Panc1 (cell line): ENCODE results near the gene NRROS.

Experiments used
- POLR2AphosphoS5 ChIP-seq: IDR thresholded peaks from 2 replicates; pipeline ENCODE4 v1.6.1; 2012; ENCODE audit warnings: mild to moderate bottlenecking, low read depth, low read length, moderate library complexity
- SIN3A ChIP-seq: IDR thresholded peaks from 2 replicates; pipeline ENCODE4 v1.6.1; 2012; ENCODE audit warnings: low read depth, mild to moderate bottlenecking, low read length, moderate library complexity, borderline replicate concordance; ENCODE audit not compliant: insufficient read depth
- TCF7L2 ChIP-seq: IDR thresholded peaks from 2 replicates; pipeline ENCODE4 v1.6.1; 2011; ENCODE audit warnings: mild to moderate bottlenecking, low read depth, low read length, inconsistent platforms
- TF ChIP-seq, protein P1 (sequence below), 2 experiments: IDR thresholded peaks; 2 replicates each; pipeline ENCODE4 v1.6.1; 2011 to 2012; ENCODE audit warnings: low read depth in 2 of 2, control low read depth in 1 of 2, low read length in 1 of 2, mild to moderate bottlenecking in 1 of 2, moderate library complexity in 1 of 2; ENCODE audit not compliant: insufficient read depth in 1 of 2
- TF ChIP-seq, protein P2 (sequence below): fragments of 450-650 bp; IDR thresholded peaks from 2 replicates; pipeline ENCODE4 v1.5.1; 2017; ENCODE audit warnings: mild to moderate bottlenecking

DNA sequence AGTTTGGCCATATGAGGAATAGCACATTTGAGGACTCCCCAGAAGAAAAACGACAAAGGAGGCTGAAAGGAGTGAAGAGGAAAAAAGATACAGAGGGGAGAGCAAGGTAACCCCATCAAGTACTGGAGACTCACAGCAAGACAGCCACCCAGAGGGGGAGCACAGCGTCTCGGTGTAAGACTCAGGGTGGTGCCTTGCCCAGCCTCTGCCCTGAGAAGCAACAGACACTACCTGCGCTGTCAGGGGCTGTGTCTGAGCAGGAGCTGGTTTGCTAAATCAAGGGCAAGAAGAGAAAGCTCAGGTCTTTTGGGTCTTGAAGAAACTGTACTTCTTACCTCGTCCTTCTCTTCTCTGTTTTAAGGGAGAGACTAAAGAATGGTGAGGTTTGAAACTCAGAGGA is 43.1 kb upstream of the NRROS start:
- TF ChIP-seq, protein P1, sequence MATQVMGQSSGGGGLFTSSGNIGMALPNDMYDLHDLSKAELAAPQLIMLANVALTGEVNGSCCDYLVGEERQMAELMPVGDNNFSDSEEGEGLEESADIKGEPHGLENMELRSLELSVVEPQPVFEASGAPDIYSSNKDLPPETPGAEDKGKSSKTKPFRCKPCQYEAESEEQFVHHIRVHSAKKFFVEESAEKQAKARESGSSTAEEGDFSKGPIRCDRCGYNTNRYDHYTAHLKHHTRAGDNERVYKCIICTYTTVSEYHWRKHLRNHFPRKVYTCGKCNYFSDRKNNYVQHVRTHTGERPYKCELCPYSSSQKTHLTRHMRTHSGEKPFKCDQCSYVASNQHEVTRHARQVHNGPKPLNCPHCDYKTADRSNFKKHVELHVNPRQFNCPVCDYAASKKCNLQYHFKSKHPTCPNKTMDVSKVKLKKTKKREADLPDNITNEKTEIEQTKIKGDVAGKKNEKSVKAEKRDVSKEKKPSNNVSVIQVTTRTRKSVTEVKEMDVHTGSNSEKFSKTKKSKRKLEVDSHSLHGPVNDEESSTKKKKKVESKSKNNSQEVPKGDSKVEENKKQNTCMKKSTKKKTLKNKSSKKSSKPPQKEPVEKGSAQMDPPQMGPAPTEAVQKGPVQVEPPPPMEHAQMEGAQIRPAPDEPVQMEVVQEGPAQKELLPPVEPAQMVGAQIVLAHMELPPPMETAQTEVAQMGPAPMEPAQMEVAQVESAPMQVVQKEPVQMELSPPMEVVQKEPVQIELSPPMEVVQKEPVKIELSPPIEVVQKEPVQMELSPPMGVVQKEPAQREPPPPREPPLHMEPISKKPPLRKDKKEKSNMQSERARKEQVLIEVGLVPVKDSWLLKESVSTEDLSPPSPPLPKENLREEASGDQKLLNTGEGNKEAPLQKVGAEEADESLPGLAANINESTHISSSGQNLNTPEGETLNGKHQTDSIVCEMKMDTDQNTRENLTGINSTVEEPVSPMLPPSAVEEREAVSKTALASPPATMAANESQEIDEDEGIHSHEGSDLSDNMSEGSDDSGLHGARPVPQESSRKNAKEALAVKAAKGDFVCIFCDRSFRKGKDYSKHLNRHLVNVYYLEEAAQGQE (IDR thresholded peaks at IDR 0.05; ENCODE audit: insufficient read depth in 1 of 2, low read depth in 2 of 2, low read length in 1 of 2), result no peak
- TF ChIP-seq, protein P2, sequence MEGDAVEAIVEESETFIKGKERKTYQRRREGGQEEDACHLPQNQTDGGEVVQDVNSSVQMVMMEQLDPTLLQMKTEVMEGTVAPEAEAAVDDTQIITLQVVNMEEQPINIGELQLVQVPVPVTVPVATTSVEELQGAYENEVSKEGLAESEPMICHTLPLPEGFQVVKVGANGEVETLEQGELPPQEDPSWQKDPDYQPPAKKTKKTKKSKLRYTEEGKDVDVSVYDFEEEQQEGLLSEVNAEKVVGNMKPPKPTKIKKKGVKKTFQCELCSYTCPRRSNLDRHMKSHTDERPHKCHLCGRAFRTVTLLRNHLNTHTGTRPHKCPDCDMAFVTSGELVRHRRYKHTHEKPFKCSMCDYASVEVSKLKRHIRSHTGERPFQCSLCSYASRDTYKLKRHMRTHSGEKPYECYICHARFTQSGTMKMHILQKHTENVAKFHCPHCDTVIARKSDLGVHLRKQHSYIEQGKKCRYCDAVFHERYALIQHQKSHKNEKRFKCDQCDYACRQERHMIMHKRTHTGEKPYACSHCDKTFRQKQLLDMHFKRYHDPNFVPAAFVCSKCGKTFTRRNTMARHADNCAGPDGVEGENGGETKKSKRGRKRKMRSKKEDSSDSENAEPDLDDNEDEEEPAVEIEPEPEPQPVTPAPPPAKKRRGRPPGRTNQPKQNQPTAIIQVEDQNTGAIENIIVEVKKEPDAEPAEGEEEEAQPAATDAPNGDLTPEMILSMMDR, result no peak
- no peak for TF ChIP-seq POLR2AphosphoS5
- TF ChIP-seq TCF7L2, result no peak
- TF ChIP-seq SIN3A, result no peak
